GM12892 (cell line): ENCODE data around the gene CDKAL1.

ENCODE experiments used
- DNase-seq: peaks from one replicate; pipeline ENCODE4 v3.0.0; 2011; ENCODE audit not compliant: insufficient read length
- FAIRE-seq: peaks from 2 replicates; lab custom pipeline; 2011; peaks lifted over from hg19 to GRCh38; lab: Jason Lieb, UNC
- POLR2A ChIP-seq: IDR thresholded peaks from 2 replicates; pipeline ENCODE4 v1.6.1; 2011; ENCODE audit warnings: low read depth, low read length, control low read depth
- POLR2AphosphoS5 ChIP-seq: IDR thresholded peaks from 2 replicates; pipeline ENCODE4 v1.6.1; 2011; ENCODE audit warnings: low read depth, low read length, control low read depth
- TAF1 ChIP-seq: IDR thresholded peaks from 2 replicates; pipeline ENCODE4 v1.6.1; 2011; ENCODE audit warnings: low read depth, mild to moderate bottlenecking, control low read depth, low read length, borderline replicate concordance

The CDKAL1 gene

DNA sequence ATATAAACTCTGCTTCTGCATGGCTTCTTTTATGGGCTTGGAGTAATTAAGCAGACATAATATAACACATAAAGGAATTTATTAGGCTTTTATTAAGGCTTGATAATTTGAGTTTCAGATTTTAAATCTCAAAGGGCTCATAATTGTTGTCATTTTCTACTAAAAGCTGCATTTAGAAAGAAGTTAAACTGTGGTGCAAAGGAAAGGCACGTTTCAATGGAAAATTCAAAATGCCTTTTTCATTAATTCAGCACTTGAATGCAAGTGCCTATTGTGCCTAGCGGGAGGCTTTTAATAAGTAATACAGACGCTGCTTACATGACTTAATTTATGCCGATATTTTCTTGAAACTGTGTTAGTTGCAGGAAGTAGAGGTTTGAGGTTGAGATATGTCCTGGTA, 627.5 kb downstream of the CDKAL1 start:
- no peak for TF ChIP-seq POLR2A
- TF ChIP-seq TAF1 = no peak
- TF ChIP-seq POLR2AphosphoS5 = no peak
- no peak for FAIRE-seq
- DNase-seq = no peak

DNA sequence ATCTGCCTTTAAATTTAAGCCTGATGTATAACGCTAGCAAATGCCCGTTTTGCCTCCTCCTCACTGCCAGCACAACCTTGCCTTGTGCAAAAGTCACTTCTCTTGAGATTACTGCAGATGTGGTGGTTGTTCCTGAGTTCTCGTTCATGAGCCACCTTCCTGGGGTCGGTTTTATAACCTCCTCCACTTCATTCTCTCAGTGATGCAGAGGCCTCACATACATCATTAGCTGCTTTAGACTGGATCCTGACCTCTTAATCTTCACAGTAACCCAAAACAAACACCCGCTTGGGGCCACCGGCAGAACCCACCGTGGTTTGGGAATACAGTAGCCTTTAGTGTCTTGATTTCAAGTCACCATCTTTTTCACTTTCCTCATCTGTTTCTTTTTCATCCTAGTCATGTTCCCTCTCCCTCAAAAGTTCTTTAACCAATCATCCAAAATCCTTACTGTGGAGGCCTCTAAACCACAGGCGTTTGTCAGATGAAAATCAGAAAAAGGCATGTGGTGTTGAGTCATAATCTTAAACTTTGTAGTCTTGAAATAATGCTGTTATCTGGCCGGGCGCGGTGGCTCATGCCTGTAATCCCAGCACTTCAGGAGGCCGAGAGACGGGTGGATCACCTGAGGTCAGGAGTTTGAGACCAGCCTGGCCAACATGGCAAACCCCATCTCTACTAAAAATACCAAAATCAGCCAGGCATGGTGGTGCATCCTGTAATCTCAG, 629.0 kb downstream of the CDKAL1 start:
- FAIRE-seq (no peak), DNase-seq (no peak)
- TF ChIP-seq POLR2A = no peak
- no peak for TF ChIP-seq POLR2AphosphoS5
- TF ChIP-seq TAF1 = no peak

DNA sequence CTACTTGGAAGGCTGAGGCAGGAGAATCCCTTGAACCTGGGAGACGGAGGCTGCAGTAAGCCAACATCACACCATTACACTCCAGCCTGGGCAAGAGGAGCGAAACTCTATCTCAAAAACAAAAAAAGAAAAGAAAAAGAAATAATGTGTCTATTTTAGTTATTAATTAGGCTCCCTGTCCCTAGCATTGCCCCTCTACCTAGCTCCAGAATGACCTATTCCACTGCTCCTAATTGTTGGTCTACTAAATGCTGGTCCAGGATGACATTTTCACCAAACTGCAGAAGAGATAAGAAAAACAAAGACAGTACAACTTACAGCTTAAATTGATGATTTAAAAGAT, 629.6 kb downstream of the CDKAL1 start:
- DNase-seq = no peak
- TF ChIP-seq POLR2AphosphoS5 = no peak
- TF ChIP-seq TAF1 = no peak
- FAIRE-seq = no peak

DNA sequence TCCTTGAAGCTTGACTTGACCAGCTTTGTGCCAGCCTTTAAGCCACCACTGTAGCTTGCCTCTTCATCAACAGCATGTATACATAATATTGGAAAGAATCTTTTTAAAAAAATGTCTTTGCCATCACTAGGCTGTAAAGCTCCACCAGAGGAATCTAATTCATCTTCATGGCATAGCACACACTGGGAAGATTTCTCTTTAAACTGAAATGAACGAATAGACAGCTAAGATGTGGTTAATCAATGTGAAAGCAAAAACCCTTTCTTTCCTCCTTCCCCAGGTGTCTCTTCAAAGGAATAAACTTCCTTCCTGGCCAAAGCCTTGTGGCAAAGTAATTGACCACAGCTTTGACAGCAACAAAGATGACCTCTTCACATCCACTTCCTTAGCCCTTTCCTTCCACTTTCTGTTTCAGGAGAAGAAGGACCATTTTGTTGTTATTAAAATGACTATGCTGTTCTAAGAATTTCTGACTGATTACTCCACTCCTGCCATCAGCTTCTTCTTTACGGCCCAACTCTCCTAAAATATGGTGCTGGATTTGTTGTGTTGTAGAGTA, 630.6 kb downstream of the CDKAL1 start:
- TF ChIP-seq POLR2AphosphoS5 (no peak), TAF1 (no peak), POLR2A (no peak)

DNA sequence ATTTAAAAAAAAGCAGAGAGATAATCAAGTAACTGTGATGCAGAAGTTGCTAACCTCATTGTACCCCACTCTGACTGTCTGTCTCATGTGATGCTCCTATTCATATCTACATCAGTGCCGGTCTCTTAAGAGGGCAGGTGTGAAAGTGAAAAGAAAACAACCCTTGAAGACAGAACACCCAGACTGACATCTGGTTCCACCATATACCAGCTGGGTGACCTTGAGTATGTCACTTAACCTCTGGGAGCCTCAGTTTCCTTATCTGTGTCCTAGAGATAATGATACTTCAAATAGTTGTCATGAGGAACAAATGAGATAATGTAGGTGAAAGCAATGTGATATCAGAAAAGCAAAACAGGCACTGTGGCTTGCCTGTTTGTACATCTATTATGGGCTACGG, 632.5 kb downstream of the CDKAL1 start:
- FAIRE-seq (peak; percentile 30), DNase-seq (no peak)
- TF ChIP-seq POLR2A (no peak), TAF1 (no peak), POLR2AphosphoS5 (no peak)

More for the DNA sequence above, 630.6 kb downstream of the CDKAL1 start:
- FAIRE-seq = peak; percentile 70
- no peak for DNase-seq

DNA sequence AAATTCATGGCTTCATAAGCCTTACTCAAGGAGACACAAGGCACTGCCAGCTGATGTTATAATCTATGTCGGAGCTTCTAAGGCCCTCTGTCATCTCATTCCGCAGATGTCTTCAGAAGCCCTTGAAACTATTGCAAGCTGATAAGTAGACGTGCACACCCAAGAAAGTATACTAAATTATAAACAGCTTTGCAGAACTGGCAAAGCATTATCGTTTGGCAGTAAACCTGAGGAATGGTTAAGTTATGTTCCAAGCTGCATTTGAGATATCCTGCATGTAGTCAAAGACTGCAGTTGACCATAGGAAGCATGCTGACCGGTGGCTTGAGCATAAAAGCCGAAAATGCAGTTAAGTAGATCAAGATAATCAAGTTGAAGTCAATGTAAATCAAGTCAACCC, 633.5 kb downstream of the CDKAL1 start:
- DNase-seq (no peak), FAIRE-seq (no peak)
- no peak for TF ChIP-seq TAF1
- TF ChIP-seq POLR2AphosphoS5 = no peak
- TF ChIP-seq POLR2A = no peak

DNA sequence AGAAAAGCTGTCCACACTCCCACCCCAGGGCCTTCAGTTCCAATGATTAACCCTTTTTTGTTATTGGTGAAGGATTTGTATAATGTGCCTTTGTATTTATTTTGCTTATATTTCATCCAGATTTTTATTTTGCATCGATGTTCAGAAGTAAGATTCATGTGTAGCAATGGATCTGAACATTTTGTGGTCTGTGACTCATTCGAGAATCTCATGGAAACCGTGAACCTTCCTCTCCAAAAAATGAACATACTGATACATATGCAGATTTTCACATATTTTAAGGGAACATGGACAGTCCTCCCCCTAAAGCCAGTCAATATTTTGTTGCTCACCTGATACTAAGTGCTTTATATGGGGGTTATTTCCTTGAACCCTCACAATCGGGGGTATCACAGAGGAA, 637.5 kb downstream of the CDKAL1 start:
- TF ChIP-seq POLR2A (no peak), POLR2AphosphoS5 (no peak), TAF1 (no peak)
- no peak for FAIRE-seq
- no peak for DNase-seq

DNA sequence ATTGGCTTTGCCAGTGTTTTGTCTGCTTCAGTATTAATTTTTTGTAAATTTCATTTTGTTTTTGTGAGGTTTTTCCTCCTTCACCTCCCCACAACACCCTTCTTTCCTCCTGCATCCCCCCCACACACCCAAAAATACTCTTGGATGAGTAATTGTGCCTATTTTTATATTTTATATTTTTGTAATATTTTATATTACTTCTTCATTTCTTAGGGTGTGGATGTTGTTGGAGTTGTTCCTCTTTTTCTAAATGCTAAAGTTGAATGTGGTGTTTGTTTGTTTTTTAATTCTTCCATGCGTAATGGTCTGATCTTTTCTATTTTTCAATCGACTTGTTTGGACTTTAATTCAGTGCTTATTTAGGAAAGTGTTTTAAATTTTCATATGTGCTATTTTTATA, 638.8 kb downstream of the CDKAL1 start:
- TF ChIP-seq POLR2AphosphoS5 (no peak), POLR2A (no peak), TAF1 (no peak)
- FAIRE-seq (no peak), DNase-seq (no peak)

DNA sequence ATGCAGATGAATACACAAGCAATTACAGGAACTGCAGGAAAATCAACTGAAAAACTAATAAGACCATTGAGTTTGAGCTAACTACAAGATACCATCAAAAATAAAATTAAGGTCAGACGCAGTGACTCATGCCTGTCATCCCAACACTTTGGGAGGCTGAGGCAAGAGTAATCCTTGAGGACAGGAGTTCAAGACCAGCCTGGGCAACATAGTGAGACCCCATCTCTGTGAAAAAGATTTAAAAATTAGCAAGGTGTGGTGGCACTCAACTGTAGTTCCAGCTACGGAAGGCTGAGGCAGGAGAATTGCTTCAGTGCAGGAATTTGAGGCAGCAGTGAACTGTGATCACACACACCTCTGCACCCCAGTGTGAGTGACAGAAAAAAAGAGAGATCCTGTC, 639.4 kb downstream of the CDKAL1 start:
- FAIRE-seq (no peak), DNase-seq (no peak)
- TF ChIP-seq TAF1 (no peak), POLR2AphosphoS5 (no peak), POLR2A (no peak)

DNA sequence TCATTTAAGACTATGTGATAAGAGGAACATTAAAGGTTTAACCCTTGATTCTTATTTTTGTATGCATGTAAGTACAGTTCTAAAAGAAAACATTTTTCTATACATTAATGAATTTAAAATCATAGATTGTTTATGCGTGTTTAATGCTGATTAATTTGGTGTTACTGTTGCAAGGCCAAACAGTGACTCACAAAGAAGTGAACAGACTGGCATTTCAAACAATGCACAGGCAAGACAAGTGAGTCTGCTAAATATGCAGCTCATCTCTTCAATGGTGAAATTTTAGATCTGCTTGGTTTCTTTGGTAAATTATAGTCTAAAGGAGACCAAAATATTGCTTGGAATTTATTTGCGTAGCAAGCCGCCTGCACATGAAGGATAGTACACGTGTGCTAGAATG, 641.9 kb downstream of the CDKAL1 start:
- FAIRE-seq (no peak), DNase-seq (no peak)
- TF ChIP-seq TAF1 (no peak), POLR2AphosphoS5 (no peak), POLR2A (no peak)

DNA sequence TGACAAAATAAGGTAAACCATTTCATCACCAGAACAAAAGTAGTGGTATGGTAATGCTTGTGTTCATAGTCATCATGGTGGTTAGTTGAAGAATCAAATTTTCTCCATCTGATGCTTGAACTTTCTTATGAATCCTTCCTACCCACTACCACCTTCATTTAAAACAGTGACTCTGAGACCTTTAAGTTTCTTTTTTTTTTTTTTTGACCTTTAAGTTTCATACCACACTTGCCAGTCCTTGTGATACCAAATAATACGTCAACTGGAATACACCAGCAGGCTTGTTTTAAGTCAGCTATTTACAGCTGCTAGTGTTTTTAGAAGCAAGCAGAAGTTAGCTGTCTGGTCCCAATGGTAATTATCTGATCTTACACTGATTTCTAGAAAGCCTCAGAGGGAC, 645.9 kb downstream of the CDKAL1 start:
- no peak for TF ChIP-seq POLR2AphosphoS5
- no peak for TF ChIP-seq TAF1
- TF ChIP-seq POLR2A = no peak
- DNase-seq = no peak
- peak; percentile 83 for FAIRE-seq

DNA sequence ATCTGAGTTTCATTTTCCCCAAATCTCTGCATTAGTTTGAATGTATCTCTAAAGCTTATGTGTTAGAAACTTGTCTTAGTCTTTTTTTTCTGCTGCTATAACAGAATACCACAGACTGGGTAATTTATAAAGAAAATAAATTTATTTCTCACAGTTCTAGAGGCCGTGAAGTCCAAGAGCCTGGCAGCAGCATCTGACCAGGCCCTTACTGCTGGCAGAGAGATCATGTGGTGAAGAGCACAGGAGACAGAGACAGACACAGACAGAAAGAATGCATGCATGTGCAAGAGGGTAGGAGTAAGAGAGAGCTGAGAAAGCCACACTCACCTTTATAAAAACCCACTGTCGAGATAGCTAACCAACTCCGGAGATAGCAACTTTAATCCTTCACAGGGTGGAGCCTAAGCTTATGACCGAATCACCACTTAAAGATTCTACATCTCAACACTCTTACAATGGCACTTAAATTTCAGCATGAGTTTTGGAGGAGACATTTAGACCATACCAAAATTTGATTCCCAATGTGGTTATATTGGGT, 646.6 kb downstream of the CDKAL1 start:
- DNase-seq (no peak), FAIRE-seq (no peak)
- no peak for TF ChIP-seq POLR2A
- no peak for TF ChIP-seq POLR2AphosphoS5
- TF ChIP-seq TAF1 = no peak
